Loucy (cell line): ENCODE results near the gene GIMAP5.

ENCODE experiments used
- H2AFZ ChIP-seq: fragments of 200-600 bp; sonication (generic); 2 replicates; pipeline ENCODE4 v1.6.0; 2016; ENCODE audit warnings: antibody characterized with exemption, mild to moderate bottlenecking, low read length, moderate library complexity
- H3F3A ChIP-seq: fragments of 200-600 bp; 2 replicates; pipeline ENCODE4 v1.6.0; 2016; ENCODE audit warnings: antibody characterized with exemption, low read depth, mild to moderate bottlenecking
- H3K27me3 ChIP-seq: fragments of 200-600 bp; sonication (generic); 2 replicates; pipeline ENCODE4 v1.6.1; 2014; ENCODE audit warnings: low read length, mild to moderate bottlenecking; ENCODE audit not compliant: insufficient read depth, poor library complexity, severe bottlenecking
- H3K36me3 ChIP-seq: fragments of 200-600 bp; sonication (generic); 2 replicates; pipeline ENCODE4 v1.6.1; 2016; ENCODE audit warnings: low read length; ENCODE audit not compliant: insufficient read depth
- H3K4me1 ChIP-seq: fragments of 200-600 bp; sonication (generic); 2 replicates; pipeline ENCODE4 v1.5.1; 2014; ENCODE audit warnings: low read length, mild to moderate bottlenecking; ENCODE audit not compliant: insufficient read depth, poor library complexity, severe bottlenecking
- H3K4me2 ChIP-seq: fragments of 200-600 bp; sonication (generic); 2 replicates; pipeline ENCODE4 v1.6.0; 2014; ENCODE audit warnings: antibody characterized with exemption, low read length, low read depth, mild to moderate bottlenecking; ENCODE audit not compliant: poor library complexity, severe bottlenecking
- H3K4me3 ChIP-seq: fragments of 200-600 bp; sonication (generic); 2 replicates; pipeline ENCODE4 v1.5.1; 2014; ENCODE audit warnings: low read length, mild to moderate bottlenecking, mixed read lengths; ENCODE audit not compliant: poor library complexity, severe bottlenecking
- H3K79me2 ChIP-seq: fragments of 200-600 bp; sonication (generic); 2 replicates; pipeline ENCODE4 v1.6.1; 2014; ENCODE audit warnings: low read length; ENCODE audit not compliant: insufficient read depth
- H3K9ac ChIP-seq: fragments of 200-600 bp; sonication (generic); 2 replicates; pipeline ENCODE4 v1.6.0; 2014; ENCODE audit warnings: mild to moderate bottlenecking, low read depth, low read length, moderate library complexity; ENCODE audit not compliant: poor library complexity, severe bottlenecking
- H3K9me2 ChIP-seq: fragments of 200-600 bp; sonication (generic); replicated peaks from 2 replicates; pipeline ENCODE4 v1.6.1; 2016; ENCODE audit warnings: low read depth, low read length, mixed read lengths
- H3K9me3 ChIP-seq: fragments of 200-600 bp; sonication (generic); 2 replicates; pipeline ENCODE4 v1.6.1; 2014; ENCODE audit warnings: mild to moderate bottlenecking, antibody characterized with exemption, low read length, low read depth; ENCODE audit not compliant: insufficient read depth
- H4K20me1 ChIP-seq: fragments of 200-600 bp; sonication (generic); 2 replicates; pipeline ENCODE4 v1.6.0; 2014; ENCODE audit warnings: antibody characterized with exemption, low read length, mild to moderate bottlenecking; ENCODE audit not compliant: insufficient read depth, poor library complexity, severe bottlenecking
- CTCF ChIP-seq: fragments of 200-600 bp; sonication (generic); conservative IDR thresholded peaks from 2 replicates; pipeline ENCODE4 v1.5.1; 2014; ENCODE audit warnings: mild to moderate bottlenecking, antibody characterized with exemption, low read length
- EZH2phosphoT487 ChIP-seq: fragments of 200-600 bp; IDR thresholded peaks from 2 replicates; pipeline ENCODE4 v1.6.1; 2018; ENCODE audit warnings: antibody characterized with exemption, mild to moderate bottlenecking, moderate library complexity, borderline replicate concordance

GIMAP5 gene

GRCh38 chr7:150788474-150789269, 51.5 kb downstream of the GIMAP5 start:
- Histone ChIP-seq H2AFZ (no peak overlapping the region), H3K27me3 (no peaks in the 10 kb centered on the region), H3K4me1 (peaks cover 9% of the 10 kb centered on the region)

GRCh38 chr7:150790416-150791075, 53.3 kb downstream of the GIMAP5 start:
- H3K9me2 ChIP-seq, result no peaks in the 10 kb centered on the region
- no peak overlapping the region for H3K4me2 ChIP-seq
- no peaks in the 10 kb centered on the region for H3K4me1 ChIP-seq
- H3K9me3 ChIP-seq, result no peaks in the 10 kb centered on the region
- H3K4me3 ChIP-seq, result no peak overlapping the region
- H3K36me3 ChIP-seq, result no peaks in the 10 kb centered on the region
- no peaks in the 10 kb centered on the region for H3K79me2 ChIP-seq
- TF ChIP-seq CTCF (no peak), EZH2phosphoT487 (no peak)
- no peak overlapping the region for H3K9ac ChIP-seq
- H2AFZ ChIP-seq, result no peak overlapping the region
- no peaks in the 10 kb centered on the region for H4K20me1 ChIP-seq
- H3K27me3 ChIP-seq, result no peaks in the 10 kb centered on the region
- no peaks in the 10 kb centered on the region for H3F3A ChIP-seq

More at GRCh38 chr7:150788474-150789269, 51.5 kb downstream of the GIMAP5 start:
- H3K9me3 ChIP-seq, result no peaks in the 10 kb centered on the region
- H3K4me2 ChIP-seq, result no peak overlapping the region
- H3K9ac ChIP-seq, result no peak overlapping the region
- no peaks in the 10 kb centered on the region for H4K20me1 ChIP-seq
- no peaks in the 10 kb centered on the region for H3F3A ChIP-seq
- H3K36me3 ChIP-seq, result no peaks in the 10 kb centered on the region
- H3K9me2 ChIP-seq, result no peaks in the 10 kb centered on the region
- TF ChIP-seq EZH2phosphoT487 (no peak), CTCF (no peak)
- H3K79me2 ChIP-seq, result no peaks in the 10 kb centered on the region
- no peak overlapping the region for H3K4me3 ChIP-seq

GRCh38 chr7:150791304-150791703, 54.1 kb downstream of the GIMAP5 start:
- TF ChIP-seq EZH2phosphoT487 (no peak), CTCF (no peak)
- Histone ChIP-seq H3K79me2 (no peaks in the 10 kb centered on the region), H3K9ac (no peak overlapping the region), H3K36me3 (no peaks in the 10 kb centered on the region), H3K4me1 (no peaks in the 10 kb centered on the region), H3K4me2 (no peak overlapping the region), H3K9me3 (no peaks in the 10 kb centered on the region), H2AFZ (no peak overlapping the region), H3K27me3 (no peaks in the 10 kb centered on the region), H3K9me2 (no peaks in the 10 kb centered on the region), H3F3A (no peaks in the 10 kb centered on the region), H3K4me3 (no peak overlapping the region), H4K20me1 (no peaks in the 10 kb centered on the region)
